C4-2B (cell line): Measurements from ENCODE around the gene SHMT1.
"Not testable (repeated sequence)": the region's sequence is repeated elsewhere in the genome, so short reads cannot be mapped to it uniquely, and the experiment has no call there.

ENCODE experiments used
- ZFX ChIP-seq: fragments of 450-650 bp; IDR thresholded peaks from 2 replicates; pipeline ENCODE4 v1.6.1; 2017
- TF ChIP-seq, protein P1 (sequence below): fragments of 450-650 bp; conservative IDR thresholded peaks from 2 replicates; pipeline ENCODE4 v1.5.1; 2017; ENCODE audit warnings: mild to moderate bottlenecking

GRCh38 chr17:18409321-18409720 lies 46.0 kb upstream of the SHMT1 start:
- TF ChIP-seq, protein P1, sequence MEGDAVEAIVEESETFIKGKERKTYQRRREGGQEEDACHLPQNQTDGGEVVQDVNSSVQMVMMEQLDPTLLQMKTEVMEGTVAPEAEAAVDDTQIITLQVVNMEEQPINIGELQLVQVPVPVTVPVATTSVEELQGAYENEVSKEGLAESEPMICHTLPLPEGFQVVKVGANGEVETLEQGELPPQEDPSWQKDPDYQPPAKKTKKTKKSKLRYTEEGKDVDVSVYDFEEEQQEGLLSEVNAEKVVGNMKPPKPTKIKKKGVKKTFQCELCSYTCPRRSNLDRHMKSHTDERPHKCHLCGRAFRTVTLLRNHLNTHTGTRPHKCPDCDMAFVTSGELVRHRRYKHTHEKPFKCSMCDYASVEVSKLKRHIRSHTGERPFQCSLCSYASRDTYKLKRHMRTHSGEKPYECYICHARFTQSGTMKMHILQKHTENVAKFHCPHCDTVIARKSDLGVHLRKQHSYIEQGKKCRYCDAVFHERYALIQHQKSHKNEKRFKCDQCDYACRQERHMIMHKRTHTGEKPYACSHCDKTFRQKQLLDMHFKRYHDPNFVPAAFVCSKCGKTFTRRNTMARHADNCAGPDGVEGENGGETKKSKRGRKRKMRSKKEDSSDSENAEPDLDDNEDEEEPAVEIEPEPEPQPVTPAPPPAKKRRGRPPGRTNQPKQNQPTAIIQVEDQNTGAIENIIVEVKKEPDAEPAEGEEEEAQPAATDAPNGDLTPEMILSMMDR: not testable (repeated sequence)
- not testable (repeated sequence) for TF ChIP-seq ZFX
